HG02943 (cell line): ENCODE results near the gene CSNK1G2.

Experiments used
- ATAC-seq: cut with Tn5 transposase; IDR thresholded peaks from one replicate; pipeline ENCODE4 v1.9.1; 2021; ENCODE audit warnings: mild to moderate bottlenecking, low read depth, moderate library complexity; ENCODE audit not compliant: unreplicated experiment

The CSNK1G2 gene

GRCh38 chr19:1962674-1963073, 21.7 kb downstream of the CSNK1G2 start:
- ATAC-seq: no peak

GRCh38 chr19:1967087-1967608, 26.2 kb downstream of the CSNK1G2 start:
- no peak for ATAC-seq

- no peak for ATAC-seq
These were observed 27.6 kb downstream of the CSNK1G2 start for GRCh38 chr19:1968279-1969175.

GRCh38 chr19:1969176-1970002, 28.4 kb downstream of the CSNK1G2 start:
- no peak for ATAC-seq

- no peak for ATAC-seq
These were observed 29.2 kb downstream of the CSNK1G2 start for GRCh38 chr19:1970003-1970805.

- ATAC-seq: no peak
These were observed 30.0 kb downstream of the CSNK1G2 start for GRCh38 chr19:1970806-1971502.

GRCh38 chr19:1974381-1975161, 33.6 kb downstream of the CSNK1G2 start:
- no peak for ATAC-seq

- ATAC-seq: no peak
These were observed 34.1 kb downstream of the CSNK1G2 start for GRCh38 chr19:1975162-1975480.

GRCh38 chr19:1977120-1977519, 36.1 kb downstream of the CSNK1G2 start:
- no peak for ATAC-seq

GRCh38 chr19:1978346-1978894, 37.4 kb downstream of the CSNK1G2 start:
- ATAC-seq: no peak

GRCh38 chr19:1979017-1979416, 38.0 kb downstream of the CSNK1G2 start:
- ATAC-seq: no peak

GRCh38 chr19:1979642-1980041, 38.7 kb downstream of the CSNK1G2 start:
- no peak for ATAC-seq

GRCh38 chr19:1980091-1980808, 39.3 kb downstream of the CSNK1G2 start:
- no peak for ATAC-seq

- ATAC-seq: no peak
These were observed 39.8 kb downstream of the CSNK1G2 start for GRCh38 chr19:1980809-1981181.

- no peak for ATAC-seq
These were observed 40.3 kb downstream of the CSNK1G2 start for GRCh38 chr19:1981253-1981652.

- no peak for ATAC-seq
These were observed 43.4 kb downstream of the CSNK1G2 start for GRCh38 chr19:1984357-1984756.

- ATAC-seq: no peak
These were observed 44.8 kb downstream of the CSNK1G2 start for GRCh38 chr19:1985588-1986356.
